Panc1 (cell line): ENCODE measurements around the gene MBD5. TPM values are rescaled to one million over a fixed set of nuclear protein-coding genes. Genes with fewer than 3 reads are reported as not detected.

ENCODE experiments used
- ATAC-seq: fragments of 200-7000 bp; cut with Tn5 transposase; 2 replicates; pipeline ENCODE4 v1.9.1; 2020; ENCODE audit warnings: mild to moderate bottlenecking, moderate library complexity
- BruUV-seq: library from RNA; stranded (reverse); fragments of 400-500 nt; replicated peaks from 2 replicates; lab custom pipeline; 2021; lab: Mats Ljungman, UMichigan
- CTCF ChIA-PET: fragments of 300-600 bp; sonication (Branson Sonifier 250); formaldehyde crosslinking; loops from one replicate; lab custom pipeline; 2022; ENCODE audit warnings: antibody characterized with exemption; lab: Charles Lee
- POLR2A ChIA-PET: fragments of 300-600 bp; sonication (Branson Sonifier 250); formaldehyde crosslinking; loops from one replicate; lab custom pipeline; 2022; ENCODE audit warnings: antibody characterized with exemption; lab: Charles Lee
- DNase-seq: peaks from one replicate; pipeline ENCODE4 v3.0.0-alpha.2; 2010; ENCODE audit warnings: low read depth, low spot score
- H3K27ac ChIP-seq: 2 replicates; pipeline ENCODE4 v1.5.1; 2011; ENCODE audit warnings: mild to moderate bottlenecking, low read length, inconsistent platforms
- H3K27me3 ChIP-seq: fragments of 200-500 bp; sonication (Bioruptor generic); 2 replicates; pipeline ENCODE4 v1.6.0; 2014; ENCODE audit warnings: low read length, inconsistent platforms; ENCODE audit not compliant: control insufficient read depth, insufficient read depth
- H3K36me3 ChIP-seq: fragments of 200-500 bp; sonication (Bioruptor generic); 2 replicates; pipeline ENCODE4 v1.5.1; 2014; ENCODE audit warnings: inconsistent platforms, mild to moderate bottlenecking, low read length, moderate library complexity; ENCODE audit not compliant: control insufficient read depth, insufficient read depth
- H3K4me1 ChIP-seq: 2 replicates; pipeline ENCODE4 v1.5.1; 2011; ENCODE audit warnings: inconsistent platforms, mild to moderate bottlenecking, low read length, moderate library complexity; ENCODE audit not compliant: control insufficient read depth, insufficient read depth
- H3K4me3 ChIP-seq, 2 experiments: 2 replicates each; pipeline ENCODE4 v1.5.1; 2011 to 2012; ENCODE audit warnings: low read depth in 2 of 2, low read length in 2 of 2, mild to moderate bottlenecking in 2 of 2, inconsistent platforms in 1 of 2, moderate library complexity in 1 of 2
- H3K9me3 ChIP-seq: fragments of 200-500 bp; sonication (Bioruptor generic); 2 replicates; pipeline ENCODE4 v1.5.1; 2014; ENCODE audit warnings: low read depth, mild to moderate bottlenecking, inconsistent platforms, low read length, moderate library complexity; ENCODE audit not compliant: control insufficient read depth, insufficient read depth
- CTCF ChIP-seq: fragments of 450-650 bp; IDR thresholded peaks from 2 replicates; pipeline ENCODE4 v1.5.1; 2017; ENCODE audit warnings: mild to moderate bottlenecking
- POLR2AphosphoS5 ChIP-seq: IDR thresholded peaks from 2 replicates; pipeline ENCODE4 v1.6.1; 2012; ENCODE audit warnings: mild to moderate bottlenecking, low read depth, low read length, moderate library complexity
- REST ChIP-seq, 2 experiments: IDR thresholded peaks; 2 replicates each; pipeline ENCODE4 v1.6.1; 2011 to 2012; ENCODE audit warnings: low read depth in 2 of 2, control low read depth in 1 of 2, low read length in 1 of 2, mild to moderate bottlenecking in 1 of 2, moderate library complexity in 1 of 2; ENCODE audit not compliant: insufficient read depth in 1 of 2
- SIN3A ChIP-seq: IDR thresholded peaks from 2 replicates; pipeline ENCODE4 v1.6.1; 2012; ENCODE audit warnings: low read depth, mild to moderate bottlenecking, low read length, moderate library complexity, borderline replicate concordance; ENCODE audit not compliant: insufficient read depth
- TCF7L2 ChIP-seq: IDR thresholded peaks from 2 replicates; pipeline ENCODE4 v1.6.1; 2011; ENCODE audit warnings: mild to moderate bottlenecking, low read depth, low read length, inconsistent platforms
- in situ Hi-C: cut with HindIII; loops from 2 replicates; pipeline ENCODE4 v1.10.0; 2016; ENCODE audit warnings: low sequenced_read_pairs, low pct_unique_long_range_greater_than_20kb
- intact Hi-C: fragments of 100-400 bp; cut with micrococcal nuclease; formaldehyde crosslinking; loops from one replicate; pipeline ENCODE4 v1.10.0; 2022; ENCODE audit not compliant: unreplicated experiment
- total RNA-seq: library from RNA; stranded (reverse); gene quantifications from one replicate; pipeline ENCODE4 v1.2.1, GENCODE V29; 2021; ENCODE audit not compliant: unreplicated experiment

MBD5 gene
- total RNA-seq, 1 experiment from 2014 or later = 40.2 TPM

GRCh38 chr2:148526509-148527346 lies 505.8 kb downstream of the MBD5 start:
- ATAC-seq (no peak), DNase-seq (no peak)
- no peak for TF ChIP-seq REST (IDR thresholded peaks at IDR 0.05; ENCODE audit: insufficient read depth in 1 of 2, low read depth in 2 of 2, low read length in 1 of 2)
- TF ChIP-seq POLR2AphosphoS5 = no peak
- no peak for TF ChIP-seq SIN3A
- TF ChIP-seq TCF7L2 = no peak
- TF ChIP-seq CTCF = no peak
- CTCF ChIA-PET = no interaction called here
- no TSS peak for BruUV-seq
- Histone ChIP-seq H3K4me1 (no peaks in the 10 kb centered on the region), H3K4me3 (no peak overlapping the region), H3K9me3 (no peaks in the 10 kb centered on the region), H3K27me3 (peaks cover 6% of the 10 kb centered on the region; the same call in 1 of the 2 replicates), H3K27ac (no peak overlapping the region), H3K36me3 (no peaks in the 10 kb centered on the region)
- intact Hi-C loops = no loop called here
- in situ Hi-C loops = no loop called here
- POLR2A ChIA-PET = no interaction called here

- ChIA-PET CTCF (no interaction called here), POLR2A (no interaction called here)
- no peaks in the 10 kb centered on the region for H3K9me3 ChIP-seq
- TF ChIP-seq TCF7L2 (no peak), POLR2AphosphoS5 (no peak), SIN3A (no peak), CTCF (no peak), REST (IDR thresholded peaks at IDR 0.05; ENCODE audit: insufficient read depth in 1 of 2, low read depth in 2 of 2, low read length in 1 of 2) (no peak)
- no peak overlapping the region for H3K27ac ChIP-seq
- intact Hi-C loops (no loop called here), in situ Hi-C loops (no loop called here)
- ATAC-seq = no peak
- BruUV-seq = no TSS peak
- H3K4me3 ChIP-seq = no peak overlapping the region
- DNase-seq = no peak
- no peaks in the 10 kb centered on the region for H3K36me3 ChIP-seq
- no peaks in the 10 kb centered on the region for H3K4me1 ChIP-seq
- H3K27me3 ChIP-seq = peaks cover 6% of the 10 kb centered on the region; the same call in 1 of the 2 replicates
These were observed 506.8 kb downstream of the MBD5 start for GRCh38 chr2:148527488-148528340.
